ENCODE data around the gene C2CD2. TPM values are rescaled to one million over a fixed set of nuclear protein-coding genes. Genes with fewer than 3 reads are reported as not detected.

Gene C2CD2
- total RNA-seq, 2 experiments from 2014 or later, result 3.9 to 4.0 TPM

GRCh38 chr21:41897700-41898099, 56.1 kb downstream of the C2CD2 start:
- CTCF ChIA-PET, result no interaction called here
- POLR2A ChIA-PET, result no interaction called here

GRCh38 chr21:41897047-41897669, 56.7 kb downstream of the C2CD2 start:
- ChIA-PET CTCF (interaction anchor here (1.0 kb wide), 1 partner anchor 15 kb away, joined by 4 read pairs; no protein-coding TSS in a partner anchor), POLR2A (interaction anchor here (0.6 kb wide), 1 partner anchor 13 kb away, joined by 4 read pairs; no protein-coding TSS in a partner anchor)

DNA sequence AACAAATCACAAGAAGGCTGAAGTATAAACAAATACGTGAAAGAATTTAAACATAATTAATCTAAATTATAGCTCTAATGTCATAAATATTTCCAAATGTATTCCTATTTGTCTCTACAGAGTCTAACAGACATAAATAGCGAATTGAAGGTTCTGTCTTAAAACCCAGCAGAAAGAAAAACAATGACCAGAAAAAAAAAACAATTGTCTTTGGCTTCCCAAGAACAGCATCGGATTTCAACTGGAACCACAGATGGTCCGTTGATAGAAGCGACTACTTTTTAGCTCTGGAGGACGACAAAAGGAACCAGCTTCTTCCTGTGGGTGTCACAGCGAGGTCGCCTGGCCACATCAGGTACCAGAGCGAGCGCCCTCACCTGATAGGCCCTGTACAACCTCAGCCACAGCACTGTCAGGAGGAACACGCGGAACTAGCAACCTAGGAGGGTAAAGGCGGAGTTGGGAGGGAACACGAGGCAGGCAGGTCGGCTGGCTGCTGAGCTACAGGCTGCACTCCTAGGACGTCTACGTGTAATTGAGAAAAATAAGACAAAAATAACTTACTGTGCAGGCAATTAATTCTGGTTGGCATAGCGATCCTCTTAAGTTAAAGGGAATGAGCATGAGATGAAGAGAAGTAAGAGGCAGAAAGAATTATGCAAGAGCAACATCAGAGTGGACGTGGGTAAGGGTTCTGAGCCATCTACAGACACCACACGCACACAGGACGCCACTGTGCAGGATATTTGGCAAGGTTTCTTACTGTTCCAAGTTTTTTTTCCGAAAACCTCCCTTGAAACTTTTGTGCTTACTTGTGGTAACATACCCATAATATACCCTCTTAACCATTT, 58.0 kb downstream of the C2CD2 start:
- CTCF ChIA-PET, result interaction anchor here (1.0 to 1.2 kb wide), 2 partner anchors 14 to 16 kb away, joined by 4 to 5 read pairs; no protein-coding TSS in a partner anchor
- POLR2A ChIA-PET, result interaction anchor here (0.7 kb wide), 1 partner anchor 16 kb away, joined by 3 read pairs; no protein-coding TSS in a partner anchor

GRCh38 chr21:41894922-41895557, 58.8 kb downstream of the C2CD2 start:
- ChIA-PET POLR2A (interaction anchor here (0.7 kb wide), 1 partner anchor 15 kb away, joined by 3 read pairs; no protein-coding TSS in a partner anchor), CTCF (no interaction called here)

DNA sequence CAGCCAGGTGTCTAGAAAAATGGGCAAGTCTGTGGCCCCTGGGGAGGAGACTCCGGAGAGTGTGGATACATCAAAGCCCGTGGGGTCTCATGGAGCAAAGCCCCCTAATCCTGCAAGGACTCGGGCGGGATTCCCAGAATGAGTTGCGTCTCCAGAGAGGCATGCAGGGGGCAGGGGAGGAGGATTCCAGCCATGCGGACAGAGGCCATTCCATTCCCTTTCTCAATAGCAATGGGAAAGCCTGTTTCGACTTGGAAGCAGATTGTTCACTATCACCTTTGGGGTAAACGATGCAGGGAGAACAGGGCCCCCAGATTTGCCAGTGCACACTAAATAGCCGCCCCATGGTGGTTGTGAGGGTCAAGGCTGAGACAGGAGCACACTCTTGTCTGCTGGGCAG, 59.3 kb downstream of the C2CD2 start:
- POLR2A ChIA-PET, result no interaction called here
- CTCF ChIA-PET, result no interaction called here

GRCh38 chr21:41892726-41893125, 61.1 kb downstream of the C2CD2 start:
- CTCF ChIA-PET, result no interaction called here
- POLR2A ChIA-PET, result no interaction called here

DNA sequence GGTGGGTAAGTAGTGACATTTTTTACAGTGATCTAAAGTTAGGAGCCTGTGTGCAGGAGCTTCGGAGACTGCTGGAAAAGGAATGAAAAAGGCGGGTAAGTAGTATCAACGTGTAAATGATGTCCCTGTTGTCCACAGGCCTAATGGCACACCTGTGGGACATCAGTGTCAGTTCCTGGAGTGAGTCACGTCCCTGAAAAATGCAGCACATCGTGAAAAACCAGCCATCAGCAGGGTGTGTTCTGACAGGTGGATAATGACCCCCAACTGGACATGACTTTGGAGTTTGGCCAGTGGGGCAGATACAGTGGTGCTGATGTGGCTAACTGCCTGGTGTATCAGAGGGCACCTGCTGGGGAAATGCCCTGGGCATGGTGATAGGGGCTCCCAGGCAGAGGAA, 62.7 kb downstream of the C2CD2 start:
- CTCF ChIA-PET, result no interaction called here

GRCh38 chr21:41890355-41890754, 63.5 kb downstream of the C2CD2 start:
- ChIA-PET POLR2A (no interaction called here), CTCF (no interaction called here)

More for the DNA sequence above, 62.7 kb downstream of the C2CD2 start:
- POLR2A ChIA-PET, result no interaction called here

DNA sequence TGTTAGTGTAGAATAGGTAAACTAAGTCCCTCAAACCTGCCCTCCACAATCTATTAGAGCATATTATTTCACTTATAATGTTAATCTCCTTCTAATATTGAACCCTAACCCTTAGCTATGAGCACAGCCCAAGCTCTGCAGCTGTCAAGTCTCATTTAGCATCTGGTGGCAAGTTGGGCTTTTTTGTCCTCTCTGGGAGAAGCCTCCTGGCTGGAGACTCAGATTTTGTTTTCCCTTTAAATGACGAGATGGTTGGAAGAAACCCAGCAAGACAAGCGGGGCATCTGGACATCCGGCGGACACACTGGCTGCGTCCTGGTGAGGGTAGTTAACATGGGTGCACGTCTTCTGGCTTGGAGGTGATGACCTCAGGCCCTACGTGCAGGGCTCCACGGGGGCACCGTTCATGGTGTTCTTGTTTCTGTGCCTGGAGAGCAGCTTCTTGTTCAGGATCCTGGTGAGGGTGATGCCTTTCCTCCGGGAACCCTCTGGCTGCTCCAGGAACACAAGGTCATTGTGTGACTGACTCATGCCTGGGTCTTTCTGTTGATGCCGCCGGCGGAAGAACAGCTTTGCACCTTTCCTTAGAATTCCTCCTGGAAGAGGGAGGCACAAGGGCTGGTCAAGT, 65.0 kb downstream of the C2CD2 start:
- CTCF ChIA-PET, result no interaction called here
- POLR2A ChIA-PET, result no interaction called here

GRCh38 chr21:41887667-41888066, 66.2 kb downstream of the C2CD2 start:
- ChIA-PET CTCF (no interaction called here), POLR2A (no interaction called here)

DNA sequence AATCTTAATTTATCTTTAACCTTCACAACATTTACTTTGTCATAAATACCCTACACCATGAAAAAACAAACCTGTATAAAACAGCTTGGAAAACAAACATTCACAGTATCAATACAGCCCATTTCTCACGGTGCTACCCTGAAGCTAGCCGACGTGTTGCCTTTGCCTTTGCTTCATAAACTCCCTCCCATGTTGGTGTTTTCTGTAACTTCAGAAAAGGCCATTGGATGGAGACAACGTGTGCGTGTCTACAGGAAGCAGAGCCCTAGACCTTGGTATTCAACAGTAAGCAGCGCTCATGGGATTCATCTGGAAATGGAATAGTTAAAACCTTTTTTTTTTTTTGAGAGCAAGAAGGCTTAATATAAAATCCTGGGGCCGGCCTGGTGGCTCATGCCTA, 67.5 kb downstream of the C2CD2 start:
- POLR2A ChIA-PET, result no interaction called here
- CTCF ChIA-PET, result interaction anchor here (0.7 kb wide), 1 partner anchor 57 kb away, joined by 3 read pairs; no protein-coding TSS in a partner anchor

DNA sequence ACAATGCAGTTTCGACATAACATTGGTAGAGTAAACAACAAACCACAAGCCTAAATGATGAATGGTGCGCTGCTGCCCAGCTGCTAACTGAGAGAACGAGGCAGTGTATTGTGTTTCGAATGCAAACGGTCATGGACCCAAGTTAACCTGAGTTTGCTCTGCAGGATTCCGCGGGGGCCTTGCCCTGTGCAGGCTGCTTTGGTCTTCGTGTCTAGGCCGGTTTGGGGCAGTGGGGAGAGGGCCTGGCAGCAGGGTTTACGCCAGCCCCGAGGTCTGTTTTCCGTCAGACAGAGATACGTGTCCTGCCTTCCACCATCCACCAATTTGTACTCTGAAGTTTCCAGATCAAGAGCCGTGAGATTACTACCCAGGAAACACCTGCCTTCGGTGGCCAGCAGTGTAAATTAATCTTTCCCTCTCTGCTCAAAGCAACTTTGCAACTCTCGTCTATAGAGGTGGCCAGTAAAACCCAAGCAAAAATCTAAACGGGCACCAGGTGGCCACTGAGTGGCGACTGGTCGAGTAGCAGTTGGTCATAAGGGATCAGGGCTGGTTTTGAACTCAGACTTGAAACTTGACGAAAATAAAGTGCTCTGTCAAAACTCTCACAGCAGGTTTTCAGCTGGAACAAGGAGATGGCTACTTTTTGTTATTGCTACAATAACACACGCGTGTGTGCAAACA, 68.3 kb downstream of the C2CD2 start:
- ChIA-PET CTCF (no interaction called here), POLR2A (no interaction called here)

DNA sequence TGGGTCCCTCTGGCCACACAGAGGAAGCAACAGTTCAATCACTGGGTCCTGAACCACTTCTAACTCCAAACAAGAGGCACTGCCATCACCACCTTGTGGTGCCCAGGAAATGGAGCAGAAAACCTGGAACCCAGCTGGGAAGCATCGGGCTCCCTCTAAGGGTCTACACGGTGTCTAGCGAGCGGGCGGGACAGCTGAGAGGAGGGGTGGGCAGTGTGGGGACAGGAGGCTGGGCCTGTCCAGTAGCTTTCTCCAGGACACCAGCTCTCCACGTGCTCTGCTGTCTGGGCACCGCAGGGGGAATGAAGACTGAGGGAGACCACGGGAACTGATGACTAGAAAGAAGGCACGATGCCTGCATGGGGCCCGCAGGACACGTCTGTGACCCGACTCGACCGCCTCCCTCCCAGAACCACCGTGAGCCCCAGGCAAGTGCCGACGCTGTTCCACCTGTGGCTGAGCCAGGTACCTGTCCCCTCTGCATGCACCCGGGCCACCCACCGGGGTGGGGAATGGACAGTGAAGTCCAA, 69.3 kb downstream of the C2CD2 start:
- ChIA-PET POLR2A (interaction anchor here (0.7 kb wide), 1 partner anchor 12 kb away, joined by 4 read pairs; no protein-coding TSS in a partner anchor), CTCF (interaction anchor here (1.3 to 1.5 kb wide), 2 partner anchors 15 to 44 kb away, joined by 4 to 5 read pairs; no protein-coding TSS in a partner anchor)

GRCh38 chr21:41883582-41883981, 70.2 kb downstream of the C2CD2 start:
- ChIA-PET POLR2A (no interaction called here), CTCF (interaction anchor here (1.3 to 1.5 kb wide), 2 partner anchors 16 to 43 kb away, joined by 4 to 5 read pairs; no protein-coding TSS in a partner anchor)

- ChIA-PET CTCF (no interaction called here), POLR2A (no interaction called here)
These were observed 72.8 kb downstream of the C2CD2 start for GRCh38 chr21:41881051-41881450.

- POLR2A ChIA-PET, result interaction anchor here (0.7 to 1.6 kb wide), 7 partner anchors 15 to 354 kb away, joined by 3 to 5 read pairs (median 4); partner anchors contain the start of gene ZBTB21
- CTCF ChIA-PET, result interaction anchor here (0.7 to 1.7 kb wide), 5 partner anchors 16 to 237 kb away, joined by 3 to 5 read pairs (median 4); no protein-coding TSS in a partner anchor
These were observed 73.7 kb downstream of the C2CD2 start for GRCh38 chr21:41880153-41880552.

DNA sequence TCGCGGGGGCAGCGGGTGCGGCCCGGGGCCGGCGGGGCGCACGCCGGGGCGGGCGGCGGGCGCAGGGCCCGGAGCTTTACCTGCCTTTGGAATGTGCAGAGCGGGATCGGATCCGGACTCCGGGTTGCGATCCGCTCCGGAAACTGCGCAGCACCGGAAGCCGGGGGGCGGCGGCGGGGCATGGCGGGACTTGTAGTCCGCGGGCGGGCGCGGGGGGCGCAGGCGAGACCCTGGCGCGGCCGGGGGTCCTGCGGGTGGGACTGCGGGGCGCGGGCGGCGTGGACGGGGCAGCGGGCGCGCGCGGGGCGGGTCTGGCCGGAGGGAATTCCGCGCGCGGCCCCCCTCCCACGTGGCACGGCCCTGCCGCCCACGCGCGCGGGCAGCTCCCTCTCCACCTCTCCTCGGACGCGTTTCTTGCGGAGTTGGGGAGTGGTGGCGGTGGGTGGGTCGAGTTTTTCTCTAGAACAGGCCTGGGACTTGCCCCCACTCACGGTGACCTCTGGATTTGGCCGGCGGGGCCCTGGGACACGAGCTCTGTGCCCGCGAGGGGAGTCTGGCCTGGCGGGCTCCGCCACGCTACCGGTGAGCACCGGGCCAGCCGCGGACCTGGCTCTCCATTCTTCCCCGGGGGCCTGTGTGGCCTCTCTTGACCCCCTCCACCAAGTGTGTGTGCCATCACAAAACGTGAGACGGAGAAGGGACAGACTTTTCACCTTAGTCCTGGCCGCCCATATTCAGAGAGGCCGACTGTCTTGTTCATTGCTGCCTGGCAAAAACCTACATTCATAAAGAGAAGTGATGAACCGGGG, 74.4 kb downstream of the C2CD2 start, which contains the start of gene PRDM15:
PRDM15 (minus strand) TSS at position 155 of the 809 bp plus-strand sequence. CDS start 18,981 bp downstream, outside the sequence.
- CTCF ChIA-PET, result interaction anchor here (0.7 to 1.7 kb wide), 6 partner anchors 17 to 238 kb away, joined by 3 to 5 read pairs (median 4); partner anchors contain the start of gene ZBTB21
- POLR2A ChIA-PET, result interaction anchor here (0.5 to 1.6 kb wide), 9 partner anchors 16 to 355 kb away, joined by 3 to 5 read pairs (median 3); partner anchors contain the start of gene ZBTB21
